Measurements from ENCODE around the gene CASK. TPM values are rescaled to one million over a fixed set of nuclear protein-coding genes. Genes with fewer than 3 reads are reported as not detected.
"Not testable (repeated sequence)": the region's sequence is repeated elsewhere in the genome, so short reads cannot be mapped to it uniquely, and the experiment has no call there.

CASK gene
- total RNA-seq, 1 experiment from 2014 or later: 54.6 TPM

DNA sequence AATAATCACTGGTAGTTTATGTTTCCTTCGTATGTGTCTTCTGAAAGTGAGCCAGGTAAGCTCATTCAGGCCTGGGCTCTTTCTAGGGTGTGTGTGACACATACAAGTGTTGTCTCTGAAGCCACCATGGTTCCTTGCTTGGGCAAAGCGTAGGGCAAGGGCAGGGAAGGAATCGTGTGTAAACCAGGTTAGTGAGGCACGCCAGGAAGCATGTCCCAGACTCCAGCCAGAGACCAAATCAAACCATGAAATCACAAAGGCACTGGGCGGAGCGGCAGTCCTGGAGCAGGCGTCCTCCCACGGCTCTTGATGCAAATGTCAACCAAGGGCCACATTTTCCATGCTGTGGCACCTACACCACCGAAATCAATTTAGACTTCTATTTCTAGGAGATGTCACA lies 409.2 kb downstream of the CASK start:
- CTCF ChIA-PET: no interaction called here

DNA sequence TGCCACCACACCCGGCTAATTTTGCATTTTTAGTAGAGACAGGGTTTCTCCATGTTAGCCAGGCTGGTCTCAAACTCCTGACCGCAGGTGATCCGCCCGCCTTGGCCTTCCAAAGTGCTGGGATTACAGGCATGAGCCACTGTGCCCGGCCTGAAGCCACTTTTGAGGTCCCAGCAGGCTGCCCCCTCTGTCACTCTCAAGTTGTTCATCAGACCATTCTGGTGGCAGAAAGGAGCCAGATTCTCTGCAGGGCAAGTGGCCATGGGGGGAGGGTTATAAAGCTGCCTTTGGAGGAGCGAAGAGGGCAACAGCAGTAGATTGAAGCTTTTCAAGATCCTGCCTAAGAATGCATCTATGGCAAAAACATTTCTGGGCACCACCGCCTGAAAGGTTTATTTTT lies 410.5 kb downstream of the CASK start:
- POLR2A ChIA-PET; DNase-seq (ENCODE audit: low spot score); H3K27me3 Mint-ChIP-seq (ENCODE audit: low read depth); CTCF ChIA-PET; H3K9me3 Mint-ChIP-seq; H3K36me3 Mint-ChIP-seq; H3K27ac Mint-ChIP-seq; ATAC-seq; H3K4me3 Mint-ChIP-seq: not testable (repeated sequence)
- peaks cover 30% of the 10 kb centered on the region for H3K4me1 Mint-ChIP-seq

More for the DNA sequence above, 409.2 kb downstream of the CASK start:
- no peaks in the 10 kb centered on the region for H3K36me3 Mint-ChIP-seq
- DNase-seq (ENCODE audit: low spot score): no peak
- TF ChIP-seq FOXK1 (CRISPR knock-in tag; IDR thresholded peaks at IDR 0.05) (no peak), MXD4 (CRISPR knock-in tag; IDR thresholded peaks at IDR 0.05; ENCODE audit: borderline replicate concordance) (no peak), SMAD3 (CRISPR knock-in tag; IDR thresholded peaks at IDR 0.05; ENCODE audit: borderline replicate concordance) (no peak), ZNF671 (CRISPR knock-in tag; IDR thresholded peaks at IDR 0.05) (no peak)
- TF ChIP-seq, protein P1, sequence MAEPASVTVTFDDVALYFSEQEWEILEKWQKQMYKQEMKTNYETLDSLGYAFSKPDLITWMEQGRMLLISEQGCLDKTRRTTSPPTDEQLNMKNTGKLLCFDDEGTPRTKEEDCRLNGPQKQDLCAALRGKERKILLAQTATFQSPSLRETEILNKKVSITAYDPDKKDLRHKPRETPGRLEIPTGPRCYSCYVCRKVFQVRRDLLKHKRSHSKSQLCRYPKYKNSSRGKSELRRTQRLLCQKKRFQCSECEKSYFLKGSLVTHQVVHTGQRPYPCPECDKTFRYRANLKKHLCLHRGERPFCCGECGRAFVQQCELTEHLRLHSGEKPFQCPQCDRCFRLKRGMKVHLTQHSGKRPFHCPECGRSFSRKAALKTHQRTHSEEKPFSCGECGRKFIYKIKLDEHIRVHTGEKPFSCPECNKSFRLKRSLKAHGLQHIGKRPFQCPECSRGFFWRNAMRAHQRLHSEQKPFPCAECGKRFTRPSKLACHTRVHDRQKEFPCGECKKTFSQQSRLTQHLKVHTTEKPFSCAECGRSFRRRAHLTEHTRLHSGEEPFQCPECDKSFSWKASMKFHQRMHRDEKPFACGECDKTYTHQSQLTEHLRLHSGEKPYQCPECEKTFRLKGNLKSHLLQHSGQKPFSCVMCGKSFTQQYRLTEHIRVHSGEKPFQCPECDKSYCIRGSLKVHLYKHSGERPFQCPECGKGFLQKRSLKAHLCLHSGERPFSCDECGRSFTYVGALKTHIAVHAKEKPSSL (CRISPR knock-in tag; conservative IDR thresholded peaks at IDR 0.05): no peak
- TF ChIP-seq, protein P2, sequence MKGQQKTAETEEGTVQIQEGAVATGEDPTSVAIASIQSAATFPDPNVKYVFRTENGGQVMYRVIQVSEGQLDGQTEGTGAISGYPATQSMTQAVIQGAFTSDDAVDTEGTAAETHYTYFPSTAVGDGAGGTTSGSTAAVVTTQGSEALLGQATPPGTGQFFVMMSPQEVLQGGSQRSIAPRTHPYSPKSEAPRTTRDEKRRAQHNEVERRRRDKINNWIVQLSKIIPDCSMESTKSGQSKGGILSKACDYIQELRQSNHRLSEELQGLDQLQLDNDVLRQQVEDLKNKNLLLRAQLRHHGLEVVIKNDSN (CRISPR knock-in tag; IDR thresholded peaks at IDR 0.05): no peak
- no peaks in the 10 kb centered on the region for H3K9me3 Mint-ChIP-seq
- peak overlapping the region; percentile 80 for H3K27ac Mint-ChIP-seq
- peaks cover 32% of the 10 kb centered on the region for H3K4me1 Mint-ChIP-seq
- POLR2A ChIA-PET: no interaction called here
- no peak for ATAC-seq
- H3K27me3 Mint-ChIP-seq (ENCODE audit: low read depth): no peaks in the 10 kb centered on the region
- H3K4me3 Mint-ChIP-seq: no peak overlapping the region

DNA sequence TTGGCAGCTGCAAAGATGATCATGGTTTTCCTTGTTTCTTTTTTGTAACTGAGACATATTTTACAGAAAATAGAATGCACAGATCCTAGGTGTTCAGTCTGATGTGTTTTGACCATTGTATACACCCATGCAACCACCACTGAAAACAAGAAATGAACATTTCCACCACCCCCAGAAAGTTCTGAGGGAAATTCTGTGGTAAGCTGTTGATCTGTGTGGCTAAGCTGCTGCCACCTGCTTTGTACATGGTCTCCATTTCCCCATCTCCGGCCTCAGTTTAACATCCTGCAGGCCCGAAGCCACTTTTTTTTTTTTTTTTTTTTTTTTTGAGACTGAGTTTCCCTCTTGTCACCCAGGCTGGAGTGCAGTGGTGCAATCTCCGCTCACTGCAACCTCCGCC lies 411.0 kb downstream of the CASK start:
- POLR2A ChIA-PET: no interaction called here
- ATAC-seq (no peak), DNase-seq (ENCODE audit: low spot score) (no peak)
- H3K9me3 Mint-ChIP-seq: no peaks in the 10 kb centered on the region
- no peaks in the 10 kb centered on the region for H3K36me3 Mint-ChIP-seq
- H3K4me3 Mint-ChIP-seq: no peak overlapping the region
- TF ChIP-seq ZNF138 (CRISPR knock-in tag; conservative IDR thresholded peaks at IDR 0.05): no peak
- no peak for TF ChIP-seq ZNF317 (CRISPR knock-in tag; IDR thresholded peaks at IDR 0.05; ENCODE audit: borderline replicate concordance, low read depth)
- TF ChIP-seq, protein P3, sequence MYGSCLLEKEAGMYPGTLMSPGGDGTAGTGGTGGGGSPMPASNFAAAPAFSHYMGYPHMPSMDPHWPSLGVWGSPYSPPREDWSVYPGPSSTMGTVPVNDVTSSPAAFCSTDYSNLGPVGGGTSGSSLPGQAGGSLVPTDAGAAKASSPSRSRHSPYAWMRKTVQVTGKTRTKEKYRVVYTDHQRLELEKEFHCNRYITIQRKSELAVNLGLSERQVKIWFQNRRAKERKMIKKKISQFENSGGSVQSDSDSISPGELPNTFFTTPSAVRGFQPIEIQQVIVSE (CRISPR knock-in tag; IDR thresholded peaks at IDR 0.05; ENCODE audit: borderline replicate concordance): no peak
- no peak for TF ChIP-seq GABPB1 (CRISPR knock-in tag; IDR thresholded peaks at IDR 0.05)
- TF ChIP-seq, protein P4, sequence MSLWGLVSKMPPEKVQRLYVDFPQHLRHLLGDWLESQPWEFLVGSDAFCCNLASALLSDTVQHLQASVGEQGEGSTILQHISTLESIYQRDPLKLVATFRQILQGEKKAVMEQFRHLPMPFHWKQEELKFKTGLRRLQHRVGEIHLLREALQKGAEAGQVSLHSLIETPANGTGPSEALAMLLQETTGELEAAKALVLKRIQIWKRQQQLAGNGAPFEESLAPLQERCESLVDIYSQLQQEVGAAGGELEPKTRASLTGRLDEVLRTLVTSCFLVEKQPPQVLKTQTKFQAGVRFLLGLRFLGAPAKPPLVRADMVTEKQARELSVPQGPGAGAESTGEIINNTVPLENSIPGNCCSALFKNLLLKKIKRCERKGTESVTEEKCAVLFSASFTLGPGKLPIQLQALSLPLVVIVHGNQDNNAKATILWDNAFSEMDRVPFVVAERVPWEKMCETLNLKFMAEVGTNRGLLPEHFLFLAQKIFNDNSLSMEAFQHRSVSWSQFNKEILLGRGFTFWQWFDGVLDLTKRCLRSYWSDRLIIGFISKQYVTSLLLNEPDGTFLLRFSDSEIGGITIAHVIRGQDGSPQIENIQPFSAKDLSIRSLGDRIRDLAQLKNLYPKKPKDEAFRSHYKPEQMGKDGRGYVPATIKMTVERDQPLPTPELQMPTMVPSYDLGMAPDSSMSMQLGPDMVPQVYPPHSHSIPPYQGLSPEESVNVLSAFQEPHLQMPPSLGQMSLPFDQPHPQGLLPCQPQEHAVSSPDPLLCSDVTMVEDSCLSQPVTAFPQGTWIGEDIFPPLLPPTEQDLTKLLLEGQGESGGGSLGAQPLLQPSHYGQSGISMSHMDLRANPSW (CRISPR knock-in tag; conservative IDR thresholded peaks at IDR 0.05; ENCODE audit: low read depth): no peak
- TF ChIP-seq CBFB (CRISPR knock-in tag; IDR thresholded peaks at IDR 0.05; ENCODE audit: low read depth): no peak
- TF ChIP-seq, protein P5, sequence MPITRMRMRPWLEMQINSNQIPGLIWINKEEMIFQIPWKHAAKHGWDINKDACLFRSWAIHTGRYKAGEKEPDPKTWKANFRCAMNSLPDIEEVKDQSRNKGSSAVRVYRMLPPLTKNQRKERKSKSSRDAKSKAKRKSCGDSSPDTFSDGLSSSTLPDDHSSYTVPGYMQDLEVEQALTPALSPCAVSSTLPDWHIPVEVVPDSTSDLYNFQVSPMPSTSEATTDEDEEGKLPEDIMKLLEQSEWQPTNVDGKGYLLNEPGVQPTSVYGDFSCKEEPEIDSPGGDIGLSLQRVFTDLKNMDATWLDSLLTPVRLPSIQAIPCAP (CRISPR knock-in tag; IDR thresholded peaks at IDR 0.05): no peak
- no peak for TF ChIP-seq ATF1 (CRISPR knock-in tag; IDR thresholded peaks at IDR 0.05)
- no peak for TF ChIP-seq TEAD1 (CRISPR knock-in tag; IDR thresholded peaks at IDR 0.05)
- no peak for TF ChIP-seq NR1H2 (CRISPR knock-in tag; IDR thresholded peaks at IDR 0.05)
- no peaks in the 10 kb centered on the region for H3K27me3 Mint-ChIP-seq (ENCODE audit: low read depth)
- CTCF ChIA-PET: no interaction called here
- peaks cover 26% of the 10 kb centered on the region for H3K4me1 Mint-ChIP-seq
- H3K27ac Mint-ChIP-seq: no peak overlapping the region

All from WTC11 (cell line).